WI38 (cell line): ENCODE results near the gene GBE1.
A peak's percentile ranks its signal among the peaks of the same experiment; 100 is the strongest.
"Not testable (repeated sequence)": the region's sequence is repeated elsewhere in the genome, so short reads cannot be mapped to it uniquely, and the experiment has no call there.

ENCODE experiments used
- H3K4me3 ChIP-seq: 2 replicates; pipeline ENCODE4 v1.5.1; 2011; ENCODE audit warnings: low read depth, mild to moderate bottlenecking, control low read depth, low read length
- CTCF ChIP-seq: IDR thresholded peaks from 2 replicates; pipeline ENCODE4 v1.5.1; 2012; ENCODE audit warnings: low read depth, mild to moderate bottlenecking, control low read depth, low read length

The GBE1 gene

GRCh38 chr3:81497572-81498251 is 263.7 kb downstream of the GBE1 start:
- TF ChIP-seq CTCF = no peak
- no peak overlapping the region for H3K4me3 ChIP-seq

GRCh38 chr3:81496407-81497104 is 264.9 kb downstream of the GBE1 start:
- TF ChIP-seq CTCF = no peak
- no peak overlapping the region for H3K4me3 ChIP-seq

DNA sequence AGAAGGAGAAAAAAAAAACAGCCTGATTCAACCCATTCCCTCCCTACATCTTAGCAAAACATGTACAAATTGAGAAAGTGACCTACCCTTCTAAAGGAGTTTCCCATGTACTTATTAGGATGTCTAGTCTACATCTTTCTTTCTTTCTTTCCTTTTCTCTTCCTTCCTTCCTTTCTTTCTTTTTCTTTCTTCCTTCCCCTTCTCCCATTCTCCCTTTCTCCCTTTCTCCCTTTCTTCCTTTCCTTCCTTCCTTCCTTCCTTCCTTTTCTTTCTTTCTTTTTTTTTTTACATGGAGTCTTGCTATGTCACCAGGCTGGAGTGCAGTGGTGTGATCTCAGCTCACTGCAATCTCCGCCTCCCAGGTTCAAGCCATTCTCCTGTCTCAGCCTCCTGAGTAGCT is 269.0 kb downstream of the GBE1 start:
- not testable (repeated sequence) for H3K4me3 ChIP-seq

DNA sequence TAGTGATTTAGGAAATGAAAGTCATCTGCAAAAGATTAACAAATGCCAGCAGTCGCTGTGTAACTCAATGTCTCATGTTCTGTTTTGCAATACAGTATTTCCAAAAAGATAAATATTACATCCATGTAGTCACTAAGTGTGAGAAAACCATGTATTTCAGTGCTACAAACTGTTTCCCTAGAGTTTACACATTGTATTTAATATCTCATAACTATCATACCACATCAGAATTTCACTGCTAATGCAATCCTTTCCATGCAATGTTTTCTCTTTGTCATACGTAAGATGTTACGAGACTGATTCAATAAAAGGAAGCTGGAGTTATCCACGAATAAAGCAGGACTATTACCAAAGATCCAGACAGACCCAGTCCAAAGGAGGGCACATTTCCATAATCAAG is 269.4 kb downstream of the GBE1 start:
- no peak overlapping the region for H3K4me3 ChIP-seq
- no peak for TF ChIP-seq CTCF

DNA sequence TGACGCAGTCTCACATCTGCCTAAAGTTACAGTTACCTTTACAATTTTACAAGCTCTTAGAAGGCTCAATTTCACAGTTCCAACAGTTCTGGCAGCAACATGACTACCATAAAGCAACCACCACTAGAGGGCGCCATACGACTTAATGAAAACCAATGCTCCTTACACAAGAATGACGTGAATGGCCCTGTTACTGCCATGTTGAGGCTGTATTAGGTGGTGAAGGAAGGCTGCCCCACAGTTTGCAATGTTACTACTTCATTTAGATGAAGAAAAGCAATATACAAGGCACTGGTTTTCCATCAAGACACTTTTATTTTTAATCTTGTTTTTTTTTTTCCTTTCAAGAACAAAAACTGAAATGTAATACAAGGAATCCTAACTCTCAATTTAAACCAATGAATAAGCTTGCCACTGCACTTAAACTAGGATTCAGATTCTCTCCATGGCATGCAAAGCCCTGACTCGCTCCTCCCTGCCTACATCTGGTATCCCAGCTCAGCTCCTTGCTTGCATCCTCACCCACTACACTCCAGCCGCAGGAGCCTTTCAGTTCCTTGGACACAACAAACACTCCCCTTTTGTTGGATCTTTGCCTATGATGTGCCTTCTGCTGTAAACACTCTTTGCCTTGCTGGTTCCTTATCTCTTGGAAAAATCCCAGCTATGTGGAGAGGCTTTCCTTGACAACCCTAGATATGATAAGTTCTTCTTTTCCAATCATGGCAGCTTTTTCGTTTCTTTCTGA is 270.7 kb downstream of the GBE1 start:
- TF ChIP-seq CTCF = peak; percentile 70
- H3K4me3 ChIP-seq = no peak overlapping the region

GRCh38 chr3:81485444-81485865 is 276.0 kb downstream of the GBE1 start:
- no peak for TF ChIP-seq CTCF
- no peak overlapping the region for H3K4me3 ChIP-seq

- TF ChIP-seq CTCF = no peak
- H3K4me3 ChIP-seq = no peak overlapping the region
These were observed 276.9 kb downstream of the GBE1 start for GRCh38 chr3:81484520-81484919.
